GM23338 (cell line): ENCODE measurements around the gene GCNT3.

ENCODE experiments used
- CTCF ChIP-seq, 2 experiments: fragments of 200-600 bp in 1 of 2; sonication (generic) in 1 of 2; conservative IDR thresholded peaks; 2 replicates each; pipeline versions ENCODE4 v1.5.1 to v1.6.1; 2016 to 2017; ENCODE audit warnings: antibody characterized with exemption in 2 of 2, low read depth in 2 of 2, mild to moderate bottlenecking in 2 of 2, moderate library complexity in 1 of 2
- ETS1 ChIP-seq: IDR thresholded peaks from 2 replicates; pipeline ENCODE4 v1.6.1; 2016; ENCODE audit warnings: antibody characterized with exemption
- REST ChIP-seq: IDR thresholded peaks from one replicate; pipeline ENCODE4 v1.6.1; 2018; ENCODE audit warnings: antibody characterized with exemption; ENCODE audit not compliant: unreplicated experiment

- TF ChIP-seq CTCF (conservative IDR thresholded peaks at IDR 0.05; ENCODE audit: low read depth in 2 of 2): no peak
- no peak for TF ChIP-seq REST
- no peak for TF ChIP-seq ETS1
Observed at GRCh38 chr15:59567324-59567723, 44.3 kb upstream of the GCNT3 start.
